Measurements from ENCODE around the gene FAM114A2. TPM values are rescaled to one million over a fixed set of nuclear protein-coding genes. Genes with fewer than 3 reads are reported as not detected.

FAM114A2 gene
- total and polyA plus RNA-seq, 7 donors = 4.9 to 41.0 (median 14.3) TPM

- Histone ChIP-seq H3K4me3 (no peak overlapping the region), H3K36me3 (no peaks in the 10 kb centered on the region), H3K4me1 (no peaks in the 10 kb centered on the region), H3K9me3 (no peaks in the 10 kb centered on the region), H3K27me3 (no peaks in the 10 kb centered on the region), H3K27ac (no peak overlapping the region)
- intact Hi-C loops (cut with DNase I) = no loop called here
- no peak for DNase-seq
- no peak for TF ChIP-seq EP300 (IDR thresholded peaks at IDR 0.05)
- TF ChIP-seq POLR2A (IDR thresholded peaks at IDR 0.05) = no peak
- TF ChIP-seq, protein P1, sequence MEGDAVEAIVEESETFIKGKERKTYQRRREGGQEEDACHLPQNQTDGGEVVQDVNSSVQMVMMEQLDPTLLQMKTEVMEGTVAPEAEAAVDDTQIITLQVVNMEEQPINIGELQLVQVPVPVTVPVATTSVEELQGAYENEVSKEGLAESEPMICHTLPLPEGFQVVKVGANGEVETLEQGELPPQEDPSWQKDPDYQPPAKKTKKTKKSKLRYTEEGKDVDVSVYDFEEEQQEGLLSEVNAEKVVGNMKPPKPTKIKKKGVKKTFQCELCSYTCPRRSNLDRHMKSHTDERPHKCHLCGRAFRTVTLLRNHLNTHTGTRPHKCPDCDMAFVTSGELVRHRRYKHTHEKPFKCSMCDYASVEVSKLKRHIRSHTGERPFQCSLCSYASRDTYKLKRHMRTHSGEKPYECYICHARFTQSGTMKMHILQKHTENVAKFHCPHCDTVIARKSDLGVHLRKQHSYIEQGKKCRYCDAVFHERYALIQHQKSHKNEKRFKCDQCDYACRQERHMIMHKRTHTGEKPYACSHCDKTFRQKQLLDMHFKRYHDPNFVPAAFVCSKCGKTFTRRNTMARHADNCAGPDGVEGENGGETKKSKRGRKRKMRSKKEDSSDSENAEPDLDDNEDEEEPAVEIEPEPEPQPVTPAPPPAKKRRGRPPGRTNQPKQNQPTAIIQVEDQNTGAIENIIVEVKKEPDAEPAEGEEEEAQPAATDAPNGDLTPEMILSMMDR (IDR thresholded peaks at IDR 0.05) = no peak
- TF ChIP-seq POLR2AphosphoS5 (IDR thresholded peaks at IDR 0.05) = no peak
- WGBS, 2 donors = 89 to 90% methylated on average over 1 of the region's 1 CpG
These were observed 54.8 kb downstream of the FAM114A2 start for GRCh38 chr5:153983885-153984284.

DNA sequence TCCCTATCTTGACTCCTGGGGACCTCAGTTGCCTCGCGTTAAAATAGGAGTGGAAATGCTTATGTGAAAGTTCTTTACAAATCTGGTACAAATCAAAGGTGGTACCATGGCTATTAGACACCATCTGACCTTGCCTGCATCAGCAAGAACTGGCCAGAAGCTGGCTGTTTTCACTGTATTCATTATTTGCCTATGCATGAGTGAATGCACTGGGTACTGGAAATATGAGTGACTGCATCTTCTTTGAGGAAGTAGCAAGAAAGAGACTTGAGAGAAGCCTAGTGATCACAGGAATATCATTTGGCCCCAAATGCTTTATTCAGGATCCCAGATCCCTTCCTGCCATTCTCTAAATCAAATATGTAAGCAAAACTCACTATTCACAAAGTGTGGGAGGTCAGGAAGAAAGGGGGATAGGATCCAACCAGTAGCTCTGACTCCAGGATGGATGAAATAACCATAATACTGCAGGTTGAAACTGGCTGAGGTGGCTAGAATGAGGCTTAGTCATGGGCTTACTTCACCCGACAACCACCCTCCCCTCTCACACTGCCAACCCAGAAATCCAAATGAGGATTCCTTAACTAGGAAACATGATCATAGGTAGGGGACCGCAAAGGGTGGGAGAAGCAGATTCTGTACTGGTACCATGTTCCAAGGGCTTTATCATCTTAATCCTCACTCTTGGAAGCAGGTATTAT is 56.7 kb downstream of the FAM114A2 start:
- H3K27me3 ChIP-seq = no peaks in the 10 kb centered on the region
- H3K4me1 ChIP-seq = no peaks in the 10 kb centered on the region
- 87 to 95% methylated on average over 4 of the region's 4 CpGs for WGBS, 2 donors
- H3K9me3 ChIP-seq = no peaks in the 10 kb centered on the region
- no peak overlapping the region for H3K4me3 ChIP-seq
- DNase-seq = no peak
- H3K27ac ChIP-seq = no peak overlapping the region
- intact Hi-C loops (cut with DNase I) = no loop called here
- no peak for TF ChIP-seq EP300 (IDR thresholded peaks at IDR 0.05)
- TF ChIP-seq, protein P1 (IDR thresholded peaks at IDR 0.05) = no peak
- TF ChIP-seq POLR2AphosphoS5 (IDR thresholded peaks at IDR 0.05) = no peak
- TF ChIP-seq POLR2A (IDR thresholded peaks at IDR 0.05) = no peak
- no peaks in the 10 kb centered on the region for H3K36me3 ChIP-seq

DNA sequence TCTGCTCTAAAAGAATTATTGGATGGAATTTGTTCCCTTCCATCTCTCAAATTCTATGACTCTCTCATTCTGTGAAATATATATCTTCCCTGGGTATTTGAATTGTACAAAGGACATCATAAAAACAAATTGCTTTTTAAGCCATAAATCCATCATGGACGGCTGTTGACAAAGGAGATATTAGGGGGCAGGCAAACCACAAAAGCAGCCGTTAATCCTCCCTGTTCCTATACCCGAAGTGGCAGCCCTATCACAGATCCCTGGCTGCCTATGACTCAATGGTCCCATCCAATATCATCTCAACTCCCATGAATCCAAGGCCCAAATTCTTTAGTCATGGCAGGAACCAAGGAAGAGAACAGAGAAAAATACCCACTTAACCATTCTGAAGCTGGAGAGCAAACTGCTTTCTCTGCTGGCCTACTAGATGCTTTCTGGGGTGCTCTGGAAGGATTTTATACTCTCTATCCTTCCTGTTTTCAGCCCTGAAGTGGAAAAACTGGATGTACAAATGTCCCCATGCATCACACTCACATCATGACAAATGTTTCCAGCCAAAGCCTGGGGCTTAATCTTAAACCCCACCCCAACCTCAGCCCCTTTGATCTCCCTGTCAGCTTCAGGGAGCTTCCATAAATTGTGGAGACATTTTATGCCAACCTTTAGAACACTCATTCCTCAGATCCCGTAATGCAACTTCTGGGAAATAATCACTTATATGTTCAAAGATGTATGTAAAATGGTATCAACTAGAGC is 59.5 kb downstream of the FAM114A2 start:
- intact Hi-C loops (cut with DNase I) = no loop called here
- H3K36me3 ChIP-seq = no peaks in the 10 kb centered on the region
- no peak overlapping the region for H3K4me3 ChIP-seq
- no peaks in the 10 kb centered on the region for H3K9me3 ChIP-seq
- no peaks in the 10 kb centered on the region for H3K27me3 ChIP-seq
- no peaks in the 10 kb centered on the region for H3K4me1 ChIP-seq
- H3K27ac ChIP-seq = no peak overlapping the region
- TF ChIP-seq POLR2A (IDR thresholded peaks at IDR 0.05) (no peak), EP300 (IDR thresholded peaks at IDR 0.05) (no peak)
- DNase-seq = no peak
- WGBS, 2 donors = 30 to 58% methylated on average over 4 of the region's 4 CpGs

DNA sequence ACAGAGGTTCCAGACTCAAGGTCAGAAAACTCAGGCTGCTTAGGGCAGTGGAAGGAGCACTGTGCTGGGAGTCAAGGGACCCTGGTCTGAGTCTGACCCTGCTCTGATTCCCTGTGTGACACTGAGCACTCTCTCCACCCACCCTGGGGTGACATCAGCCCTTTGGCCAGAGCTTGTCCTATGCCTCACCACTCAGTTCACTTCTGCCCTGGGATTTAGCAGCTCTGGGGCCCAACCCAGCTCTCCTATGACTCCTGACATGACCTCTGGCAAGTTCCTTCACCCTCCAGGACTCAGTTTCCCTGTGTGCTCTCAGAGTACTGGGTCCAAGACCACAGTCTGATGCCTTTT is 63.9 kb downstream of the FAM114A2 start:
- intact Hi-C loops (cut with DNase I) = no loop called here
- Histone ChIP-seq H3K4me1 (no peaks in the 10 kb centered on the region), H3K36me3 (no peaks in the 10 kb centered on the region), H3K27me3 (no peaks in the 10 kb centered on the region), H3K4me3 (no peak overlapping the region), H3K9me3 (no peaks in the 10 kb centered on the region), H3K27ac (no peak overlapping the region)
- DNase-seq = no peak
- no peak for TF ChIP-seq EP300 (IDR thresholded peaks at IDR 0.05)
- TF ChIP-seq POLR2A (IDR thresholded peaks at IDR 0.05) = no peak
- no peak for TF ChIP-seq POLR2AphosphoS5 (IDR thresholded peaks at IDR 0.05)
- TF ChIP-seq, protein P1 (IDR thresholded peaks at IDR 0.05) = no peak

DNA sequence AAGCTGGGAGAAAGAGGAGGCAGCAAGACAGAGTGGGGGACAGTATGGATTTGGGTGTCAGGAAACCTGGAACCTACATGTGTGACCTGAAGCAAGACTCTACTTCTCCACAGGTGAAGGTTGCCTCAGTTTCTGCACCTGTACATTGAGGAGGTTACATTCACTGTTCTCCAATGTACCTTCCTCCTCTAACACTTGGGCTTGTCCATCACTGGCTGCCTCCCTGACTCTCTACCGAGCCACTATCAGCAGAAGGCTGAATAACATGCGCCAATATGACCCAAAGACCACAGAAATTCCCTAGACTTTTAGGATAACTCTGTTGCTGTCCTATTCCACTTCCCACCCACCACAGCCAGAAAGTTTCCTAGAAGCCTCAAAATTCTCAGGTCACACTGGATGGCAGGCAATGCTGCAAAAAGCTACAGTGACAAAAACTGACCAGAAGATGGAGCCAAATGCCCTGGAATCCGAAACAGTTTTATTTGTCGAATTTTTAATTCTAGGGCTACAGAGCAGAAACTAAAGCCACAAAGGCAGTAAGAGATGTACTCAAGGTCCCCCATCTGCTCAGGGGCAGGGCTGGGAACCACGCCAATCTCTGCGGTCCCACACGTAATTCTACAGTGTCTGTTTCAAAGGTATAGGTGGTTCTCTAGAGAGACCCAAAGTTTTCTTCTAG is 64.4 kb downstream of the FAM114A2 start:
- no peak overlapping the region for H3K27ac ChIP-seq
- WGBS, 2 donors = 14 to 22% methylated on average over 7 of the region's 7 CpGs
- TF ChIP-seq, protein P1 (IDR thresholded peaks at IDR 0.05) = peak in 3 of 4 experiments; percentile 41 to 49 (median 47)
- TF ChIP-seq POLR2A (IDR thresholded peaks at IDR 0.05) = no peak
- H3K27me3 ChIP-seq = no peaks in the 10 kb centered on the region
- DNase-seq = no peak
- no peak overlapping the region for H3K4me3 ChIP-seq
- no peaks in the 10 kb centered on the region for H3K4me1 ChIP-seq
- intact Hi-C loops (cut with DNase I) = no loop called here
- H3K36me3 ChIP-seq = no peaks in the 10 kb centered on the region
- no peaks in the 10 kb centered on the region for H3K9me3 ChIP-seq

All from sigmoid colon (tissue), 7 donors.